GM18505 (cell line): ENCODE measurements around the gene LEKR1.
"Not testable (repeated sequence)": the region's sequence is repeated elsewhere in the genome, so short reads cannot be mapped to it uniquely, and the experiment has no call there.

Experiments used
- ATAC-seq: cut with Tn5 transposase; IDR thresholded peaks from one replicate; pipeline ENCODE4 v1.9.1; 2021; ENCODE audit not compliant: unreplicated experiment
- POLR2A ChIP-seq: IDR thresholded peaks from 4 replicates; pipeline ENCODE4 v1.6.1; 2011; ENCODE audit warnings: borderline replicate concordance; ENCODE audit not compliant: insufficient read depth, insufficient read length; ENCODE audit errors: extremely low read depth

LEKR1 gene

DNA sequence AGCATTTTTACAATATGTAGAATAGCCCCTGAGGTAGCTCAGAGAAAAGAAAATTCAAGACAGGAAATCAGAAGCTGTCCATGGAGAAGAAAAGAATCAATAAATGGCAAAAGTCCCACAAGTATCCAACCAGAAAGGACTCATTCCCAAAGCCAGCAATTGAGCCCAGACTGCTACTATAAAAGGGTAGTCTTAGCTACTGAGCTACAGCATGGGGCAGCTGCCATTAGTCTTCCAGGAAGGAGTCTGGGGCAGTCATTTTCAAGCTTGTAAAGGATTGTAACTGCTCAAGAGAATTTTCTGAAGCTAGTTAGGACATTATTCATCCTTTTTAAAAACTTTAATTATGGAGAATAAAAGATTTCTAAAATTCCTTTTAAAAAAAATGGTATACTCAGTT is 10.5 kb downstream of the LEKR1 start:
- ATAC-seq, result no peak

DNA sequence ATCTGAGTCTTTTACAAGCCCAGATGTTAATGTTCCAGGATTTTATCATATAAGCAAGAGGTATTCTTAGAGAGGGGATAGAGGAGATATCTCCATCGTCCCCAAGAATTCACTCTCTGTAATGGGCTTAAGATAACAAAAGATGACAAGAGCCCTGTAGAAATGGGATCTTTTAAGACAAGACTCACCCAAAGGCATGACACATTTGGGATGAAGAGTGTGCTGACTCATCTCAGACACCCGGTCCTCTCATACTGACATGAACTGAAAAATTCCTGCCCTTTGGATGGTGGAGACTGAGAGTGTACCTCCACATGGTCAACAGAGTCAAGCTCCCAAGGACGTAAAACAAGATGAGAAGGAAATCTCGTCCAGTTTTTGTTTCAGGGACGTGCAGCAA is 11.0 kb downstream of the LEKR1 start:
- TF ChIP-seq POLR2A, result no peak
- ATAC-seq, result no peak

More for the DNA sequence above, 10.5 kb downstream of the LEKR1 start:
- no peak for TF ChIP-seq POLR2A

DNA sequence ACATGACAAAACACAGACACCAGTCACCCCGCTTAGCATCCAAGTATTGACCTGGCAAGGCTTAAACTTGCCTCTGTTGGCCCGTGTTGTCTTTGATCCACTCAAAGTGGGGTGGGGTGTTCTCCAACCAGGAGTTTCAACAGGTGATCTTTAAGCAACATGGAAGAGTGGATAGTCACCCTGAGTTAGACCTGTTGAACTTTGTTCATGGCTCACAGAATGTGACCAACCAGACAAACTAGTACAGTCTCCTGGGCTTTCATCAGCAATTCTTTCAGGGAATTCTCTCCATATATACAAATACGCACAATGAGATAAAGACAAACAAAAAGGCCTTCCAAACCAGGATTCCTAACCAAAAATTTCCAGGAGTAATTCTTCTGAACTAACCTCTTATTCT is 11.9 kb downstream of the LEKR1 start:
- no peak for TF ChIP-seq POLR2A
- ATAC-seq, result no peak

DNA sequence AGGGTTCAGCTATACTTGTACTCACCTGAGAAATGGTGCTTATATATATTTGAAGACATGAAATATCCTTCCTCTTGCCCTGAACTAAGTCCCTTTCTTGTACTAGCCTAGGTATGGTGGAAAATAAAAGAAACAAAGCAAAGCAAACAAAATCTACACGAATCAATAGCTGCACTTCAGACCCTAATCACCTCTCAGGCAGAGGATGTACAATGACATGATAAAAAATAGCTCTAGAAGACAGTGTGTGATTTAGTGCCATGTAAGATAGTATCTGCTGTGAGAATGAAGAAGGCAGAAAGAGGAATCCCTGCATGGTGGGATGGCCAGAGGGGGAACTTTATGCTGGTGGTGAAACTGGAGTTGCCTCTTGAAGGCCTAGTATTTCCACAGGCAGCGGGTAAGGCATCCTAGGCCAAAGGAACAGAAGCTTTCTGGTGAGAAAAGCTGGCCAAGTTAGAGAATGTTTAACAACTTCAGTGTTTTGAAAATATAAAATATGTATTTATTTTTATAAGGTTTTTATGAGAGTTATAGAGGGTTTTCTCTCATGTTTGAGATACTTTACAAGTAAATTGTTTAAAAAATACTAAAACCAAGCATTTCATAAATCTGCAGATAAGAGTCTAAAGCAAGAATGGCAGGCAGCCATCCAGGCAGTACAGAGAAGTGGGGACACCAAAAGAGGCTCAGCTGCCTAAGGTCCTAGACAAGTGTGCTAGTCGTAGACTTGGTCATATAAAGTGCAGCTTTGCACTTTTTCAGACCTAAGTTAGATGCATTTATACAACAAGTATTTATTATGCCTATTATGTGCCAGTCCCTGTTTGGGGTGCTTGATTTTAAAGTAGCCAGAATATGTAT is 14.9 kb downstream of the LEKR1 start:
- no peak for TF ChIP-seq POLR2A
- no peak for ATAC-seq

DNA sequence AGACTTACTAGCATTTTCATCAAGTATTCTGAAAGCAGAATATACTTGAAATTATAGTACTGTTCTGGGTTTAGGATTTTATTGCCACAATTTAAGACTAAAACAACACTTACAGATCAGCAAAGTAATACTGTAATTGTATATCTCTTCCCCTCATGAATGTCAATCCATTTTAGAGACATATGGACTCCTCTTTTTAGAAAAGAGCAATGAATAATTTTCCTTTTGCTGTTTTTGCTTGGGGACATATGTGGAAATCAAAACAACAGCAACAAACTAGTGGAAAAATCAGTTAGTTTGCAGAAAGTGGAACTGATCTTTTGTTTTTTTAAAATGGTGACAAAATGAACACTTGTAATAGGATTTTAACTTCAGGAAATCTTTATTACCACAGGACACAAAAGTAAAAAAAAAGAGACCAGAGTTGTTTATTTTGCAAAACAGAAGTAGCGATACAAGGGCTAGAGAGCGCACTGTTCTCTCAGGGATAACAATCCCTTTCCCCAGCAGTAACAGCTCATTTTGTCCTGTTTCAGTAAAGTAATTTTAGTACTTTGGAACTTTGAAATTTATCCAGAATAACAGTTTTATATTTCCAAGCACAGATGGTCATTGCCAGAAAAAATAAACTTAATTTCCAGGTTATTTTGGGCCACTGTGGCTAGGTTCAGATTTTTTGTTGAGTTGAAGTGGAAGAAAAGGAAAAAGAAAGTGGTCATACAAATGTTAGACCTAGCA is 17.1 kb downstream of the LEKR1 start:
- TF ChIP-seq POLR2A, result no peak
- no peak for ATAC-seq

DNA sequence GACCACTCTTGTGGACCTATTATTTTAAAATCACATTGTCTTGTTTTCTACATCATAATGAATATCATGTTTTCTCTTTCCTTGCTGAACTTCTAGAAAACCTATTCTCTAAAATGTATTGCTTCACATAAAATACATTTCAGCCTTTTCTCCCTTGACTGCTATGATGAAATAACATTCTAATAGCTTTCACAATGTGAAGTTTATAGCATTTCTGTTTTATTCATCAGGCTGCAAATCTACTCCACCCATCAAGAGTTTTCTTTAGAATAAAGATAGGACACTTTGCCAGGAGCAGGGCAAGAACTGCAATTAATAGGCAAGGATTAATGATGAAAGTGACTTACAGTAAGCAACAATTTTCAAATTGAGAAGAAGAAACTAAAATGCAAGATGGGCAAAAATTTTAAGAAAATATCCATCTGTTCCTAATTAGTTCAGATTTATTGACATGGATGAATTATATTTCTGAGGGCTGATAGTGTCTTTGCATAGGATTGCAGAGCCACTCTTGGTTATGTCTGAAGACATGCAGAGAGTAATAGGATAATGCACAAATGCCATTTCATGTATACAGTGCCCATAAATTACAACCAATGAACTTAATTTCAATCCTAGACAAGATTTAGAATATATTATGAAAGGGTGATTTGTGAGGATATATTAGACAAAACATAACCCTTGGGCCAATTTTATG is 21.7 kb downstream of the LEKR1 start:
- ATAC-seq, result no peak
- TF ChIP-seq POLR2A, result no peak

DNA sequence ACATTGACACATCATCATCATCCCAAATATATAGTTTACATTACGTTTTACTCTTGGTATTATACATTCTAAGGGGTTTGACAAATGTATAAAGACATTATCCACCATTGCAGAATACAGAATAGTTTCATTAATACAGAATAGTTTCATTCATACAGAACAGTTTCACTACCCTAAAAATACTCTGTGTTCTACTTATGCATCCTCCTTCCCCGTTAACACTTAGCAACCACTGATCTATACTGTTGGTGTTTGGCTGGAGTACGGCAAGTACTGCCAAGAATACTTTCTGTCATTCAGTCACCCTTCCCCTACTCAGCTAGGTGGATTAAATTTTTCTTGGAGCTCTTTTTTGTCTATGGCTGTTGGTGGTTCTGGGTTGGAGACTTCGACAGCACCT is 33.4 kb downstream of the LEKR1 start:
- no peak for TF ChIP-seq POLR2A
- peak; percentile 95 for ATAC-seq

DNA sequence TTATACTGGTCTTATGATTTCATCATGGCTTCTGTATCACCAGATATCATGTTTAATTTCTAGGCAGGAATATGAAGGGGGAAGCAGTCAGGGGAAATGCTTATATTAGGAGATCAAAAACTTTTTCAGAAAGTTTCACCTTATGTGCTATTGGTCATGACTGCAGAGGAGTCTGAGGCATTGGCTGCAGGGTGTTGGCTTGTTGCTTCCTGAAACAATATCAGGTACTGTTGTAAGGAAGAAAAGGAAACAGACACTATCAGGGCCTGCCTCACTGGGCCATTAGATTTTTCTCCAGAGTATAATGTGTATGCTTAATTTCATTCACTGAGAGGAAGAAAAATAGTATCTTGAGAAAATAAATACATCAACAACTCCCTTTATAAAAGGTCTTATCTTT is 34.7 kb downstream of the LEKR1 start:
- ATAC-seq, result no peak
- no peak for TF ChIP-seq POLR2A

DNA sequence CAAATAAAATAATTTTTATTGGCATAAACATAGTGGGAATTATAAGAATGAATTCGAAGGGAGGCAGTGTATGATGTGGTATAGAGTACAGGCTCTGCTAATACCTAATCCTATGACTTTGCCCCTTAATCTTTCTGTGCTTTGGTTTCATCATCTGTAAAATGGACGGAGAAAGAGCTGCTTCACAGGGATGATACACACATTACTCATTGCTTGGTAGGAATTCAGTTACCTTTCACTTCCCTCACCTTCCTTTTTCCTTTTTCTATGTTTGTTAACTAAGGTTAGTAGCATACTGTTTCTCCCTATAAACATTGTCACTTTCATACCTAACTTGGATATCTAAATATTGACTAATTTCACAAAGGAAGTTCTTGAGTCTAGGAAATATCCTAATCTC is 36.2 kb downstream of the LEKR1 start:
- ATAC-seq, result no peak
- no peak for TF ChIP-seq POLR2A

DNA sequence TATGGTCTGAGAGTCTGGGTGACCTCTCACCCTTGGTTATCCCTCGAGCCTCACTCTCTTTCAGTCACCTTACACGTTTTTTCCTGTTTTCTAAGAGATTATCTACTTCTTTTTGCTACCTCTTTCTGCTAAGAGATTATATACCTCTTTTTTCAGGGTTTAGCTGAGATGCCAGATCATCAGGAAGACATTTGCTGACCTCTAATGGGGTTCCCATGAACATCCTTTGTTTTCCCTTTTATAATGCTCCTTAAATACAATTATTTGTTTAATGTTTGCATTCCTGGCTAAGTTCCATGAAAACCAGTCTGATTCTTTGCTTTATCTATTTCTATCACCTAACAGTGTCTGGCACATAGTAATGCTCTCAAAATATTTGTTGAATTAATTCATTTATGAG is 39.6 kb downstream of the LEKR1 start:
- no peak for ATAC-seq
- no peak for TF ChIP-seq POLR2A

DNA sequence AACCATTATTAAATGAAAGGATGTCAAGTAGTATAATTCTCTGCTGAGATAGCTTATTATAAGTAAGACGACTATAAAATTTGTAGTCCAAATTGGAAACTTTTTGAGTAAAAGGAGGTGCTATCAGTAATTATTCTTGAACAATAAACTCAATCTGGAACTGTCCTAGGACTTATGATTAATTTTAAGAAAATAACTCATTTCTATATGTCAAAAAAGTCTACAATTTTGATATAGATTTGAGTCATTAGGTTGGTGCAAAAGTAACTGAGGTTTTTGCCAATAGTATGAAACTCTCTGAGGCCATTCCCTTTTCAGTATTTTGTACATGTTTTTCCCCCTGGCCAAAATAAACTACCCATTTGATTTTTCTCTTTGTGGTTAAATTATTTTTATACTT is 41.0 kb downstream of the LEKR1 start:
- ATAC-seq, result no peak
- TF ChIP-seq POLR2A, result no peak

DNA sequence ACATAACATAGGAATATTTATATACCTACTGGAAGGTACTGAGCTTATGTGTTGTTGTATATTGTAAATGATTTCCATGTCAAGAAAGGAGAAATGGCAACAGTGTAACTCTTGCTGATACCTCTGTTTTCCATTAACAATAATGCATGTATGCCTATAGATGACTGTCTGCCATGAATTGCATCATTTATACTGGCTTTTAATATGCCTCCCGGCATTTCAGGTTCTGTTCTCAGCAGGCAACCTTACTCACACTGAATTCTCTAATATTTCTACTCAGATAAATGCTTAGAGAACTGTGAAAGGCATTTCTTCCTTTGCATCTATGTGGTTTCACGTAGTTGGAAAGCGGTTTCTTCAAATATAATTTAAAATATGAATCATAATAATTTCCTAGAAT is 41.8 kb downstream of the LEKR1 start:
- TF ChIP-seq POLR2A, result no peak
- no peak for ATAC-seq

DNA sequence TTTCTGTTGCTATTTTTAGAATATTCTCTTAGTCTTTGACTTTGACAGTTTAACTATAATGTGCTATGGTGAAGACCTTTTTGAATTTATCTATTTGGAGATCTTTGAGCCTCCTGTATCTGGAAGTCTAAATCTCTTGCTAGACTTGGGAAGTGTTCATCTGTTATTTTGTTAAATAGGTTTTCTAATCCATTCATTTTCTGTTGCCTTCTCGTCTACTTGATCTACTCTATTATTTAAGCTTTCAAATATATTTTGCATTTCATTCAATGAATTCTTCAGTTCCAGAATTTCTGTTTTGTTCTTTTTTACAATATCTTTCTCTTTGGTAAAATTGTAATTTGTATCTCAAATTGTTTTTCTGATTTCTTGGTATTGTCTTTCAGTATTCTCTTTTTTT is 47.8 kb downstream of the LEKR1 start:
- no peak for ATAC-seq
- TF ChIP-seq POLR2A, result no peak

DNA sequence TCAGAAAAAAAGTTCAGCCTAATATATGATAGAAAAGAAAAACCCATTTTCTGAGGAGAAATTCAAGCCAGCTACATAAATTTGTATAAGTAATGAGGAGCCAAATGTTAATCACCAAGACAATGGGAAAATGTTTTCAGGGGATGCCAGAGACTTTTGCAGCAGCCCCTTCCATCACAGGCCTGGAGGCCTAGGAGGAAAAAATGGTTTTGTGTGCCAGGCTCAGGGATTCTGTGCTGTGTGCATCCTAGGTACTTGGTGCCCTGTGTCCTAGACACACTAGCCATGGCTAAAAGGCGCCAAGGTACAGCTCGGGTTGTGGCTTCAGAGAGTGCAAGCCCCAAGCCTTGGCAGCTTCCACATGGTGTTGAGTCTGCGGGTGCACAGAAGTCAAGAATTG is 53.3 kb downstream of the LEKR1 start:
- not testable (repeated sequence) for ATAC-seq
